B cell (primary cell): ENCODE measurements around the gene CLK4. TPM values are rescaled to one million over a fixed set of nuclear protein-coding genes. Genes with fewer than 3 reads are reported as not detected.

Source experiments
- ATAC-seq: fragments of 200-7000 bp; cut with Tn5 transposase; one replicate; pipeline ENCODE4 v1.10.0; 2021; ENCODE audit warnings: low read depth, mild to moderate bottlenecking, moderate number of reproducible peaks, moderate library complexity
- CTCF ChIA-PET: fragments of 350-600 bp; sonication (Branson Sonifier 250); formaldehyde crosslinking; loops from one replicate; lab custom pipeline; 2021; ENCODE audit warnings: antibody characterized with exemption, inconsistent platforms; lab: Charles Lee
- POLR2A ChIA-PET: fragments of 350-600 bp; sonication (Branson Sonifier 250); formaldehyde crosslinking; loops from one replicate; lab custom pipeline; 2021; ENCODE audit warnings: antibody characterized with exemption; lab: Charles Lee
- DNase-seq: peaks from one replicate; pipeline ENCODE4 v3.0.0; 2013
- H2AFZ ChIP-seq: 2 replicates; pipeline ENCODE4 v1.6.1; 2012; ENCODE audit warnings: mild to moderate bottlenecking, low read depth, low read length; ENCODE audit not compliant: insufficient read depth, poor library complexity, severe bottlenecking
- H3K27ac ChIP-seq, 2 donors: 1 replicate in 1 of 2; 2 replicates in 1 of 2; pipeline ENCODE4 v1.5.1; 2012 to 2013; ENCODE audit warnings: low read length in 2 of 2, mild to moderate bottlenecking in 2 of 2, moderate library complexity in 1 of 2
- H3K27me3 ChIP-seq, 4 experiments: fragments of 200-600 bp in 1 of 4; sonication (generic) in 1 of 4; replicated peaks in 1 of 4; 1 replicate in 2 of 4; 2 replicates in 2 of 4; pipeline versions ENCODE4 v1.6.1 to v1.7.0; 2013 to 2016; ENCODE audit warnings: low read length in 3 of 4, mild to moderate bottlenecking in 2 of 4, mixed read lengths in 1 of 4, moderate library complexity in 1 of 4; ENCODE audit not compliant: insufficient read depth in 4 of 4, control insufficient read depth in 3 of 4; ENCODE audit errors: control extremely low read depth in 1 of 4
- H3K36me3 ChIP-seq, 2 experiments: replicated peaks in 1 of 2; 1 replicate in 1 of 2; 2 replicates in 1 of 2; pipeline versions ENCODE4 v1.6.1 to v1.7.1; 2013; ENCODE audit warnings: low read length in 1 of 2; ENCODE audit not compliant: insufficient read depth in 2 of 2, control insufficient read depth in 1 of 2; ENCODE audit errors: control extremely low read depth in 1 of 2, extremely low read depth in 1 of 2
- H3K4me1 ChIP-seq, 2 donors: fragments of 200-600 bp in 1 of 2; sonication (generic) in 1 of 2; 1 replicate in 1 of 2; 2 replicates in 1 of 2; pipeline versions ENCODE4 v1.5.1 to v1.6.1; 2013 to 2017; ENCODE audit warnings: low read length in 2 of 2; ENCODE audit not compliant: control insufficient read depth in 2 of 2, insufficient read depth in 2 of 2
- H3K4me2 ChIP-seq: replicated peaks from 2 replicates; pipeline ENCODE3; 2012; ENCODE audit warnings: mild to moderate bottlenecking, low read depth, low read length; ENCODE audit not compliant: poor library complexity, severe bottlenecking
- H3K4me3 ChIP-seq, 5 experiments: fragments of 200-600 bp in 1 of 5; sonication (generic) in 1 of 5; 1 replicate in 3 of 5; 2 replicates in 2 of 5; pipeline versions ENCODE4 v1.5.1 to v1.7.0; 2011 to 2016; ENCODE audit warnings: low read length in 4 of 5, mild to moderate bottlenecking in 4 of 5, low read depth in 2 of 5, control low read depth in 1 of 5, moderate library complexity in 1 of 5; ENCODE audit not compliant: insufficient read depth in 1 of 5; ENCODE audit errors: control extremely low read depth in 1 of 5, extremely low read depth in 1 of 5
- H3K79me2 ChIP-seq: fragments of 200-600 bp; sonication (generic); one replicate; pipeline ENCODE4 v1.6.0; 2016; ENCODE audit warnings: low read length; ENCODE audit not compliant: control insufficient read depth, insufficient read depth
- H3K9ac ChIP-seq: fragments of 200-600 bp; sonication (generic); 2 replicates; pipeline ENCODE4 v1.6.1; 2017; ENCODE audit warnings: mild to moderate bottlenecking, low read length, moderate library complexity
- H3K9me3 ChIP-seq, 3 donors: one replicate each; pipeline versions ENCODE4 v1.6.1 to v1.7.1; 2013; ENCODE audit warnings: low read length in 2 of 3; ENCODE audit not compliant: control insufficient read depth in 2 of 3, insufficient read depth in 1 of 3; ENCODE audit errors: control extremely low read depth in 1 of 3
- H4K20me1 ChIP-seq: 2 replicates; pipeline ENCODE4 v1.6.0; 2012; ENCODE audit warnings: mild to moderate bottlenecking, low read length; ENCODE audit not compliant: insufficient read depth, control insufficient read depth, poor library complexity, severe bottlenecking
- H3K27ac Mint-ChIP-seq: one replicate; pipeline ENCODE4 v1.8.0; 2021; ENCODE audit warnings: mixed read lengths
- H3K27me3 Mint-ChIP-seq: one replicate; pipeline ENCODE4 v1.8.0; 2021; ENCODE audit warnings: mixed read lengths
- H3K4me1 Mint-ChIP-seq: one replicate; pipeline ENCODE4 v1.8.0; 2021; ENCODE audit warnings: mixed read lengths
- H3K4me3 Mint-ChIP-seq: one replicate; pipeline ENCODE4 v1.8.0; 2021; ENCODE audit warnings: mixed read lengths
- H3K9me3 Mint-ChIP-seq: one replicate; pipeline ENCODE4 v1.8.0; 2022; ENCODE audit warnings: mixed read lengths; ENCODE audit not compliant: insufficient read depth
- CTCF ChIP-seq: fragments of 200-600 bp; IDR thresholded peaks from one replicate; pipeline ENCODE4 v1.8.0; 2022; ENCODE audit warnings: antibody characterized with exemption, mild to moderate bottlenecking
- EZH2 ChIP-seq: IDR thresholded peaks from 2 replicates; pipeline ENCODE4 v1.6.1; 2012; ENCODE audit warnings: borderline replicate concordance, low read depth, mild to moderate bottlenecking, moderate library complexity, low read length; ENCODE audit not compliant: insufficient read depth, poor library complexity, severe bottlenecking
- WGBS: methylation state at CpG from one replicate; pipeline ENCODE4 v1.1.5; 2013; ENCODE audit warnings: missing lambda C conversion rate; ENCODE audit not compliant: insufficient coverage; 5-methylcytosine and 5-hydroxymethylcytosine counted together
- intact Hi-C: fragments of 100-400 bp; cut with micrococcal nuclease; formaldehyde crosslinking; loops from one replicate; pipeline ENCODE4 v1.10.0; 2022
- polyA minus RNA-seq: library from RNA; depleted of rRNA, polyadenylated mRNA; stranded (reverse); fragments of >200 nt; gene quantifications from 2 replicates; pipeline ENCODE4 v1.2.3, GENCODE V29; 2012
- polyA plus RNA-seq: library from polyadenylated mRNA; depleted of rRNA; stranded (reverse); fragments of >200 nt; gene quantifications from 2 replicates; pipeline ENCODE4 v1.2.3, GENCODE V29; 2012
- total RNA-seq, 2 donors: library from RNA; stranded (reverse); fragments of 120-200 nt in 1 of 2; gene quantifications; 1 replicate in 1 of 2; 2 replicates in 1 of 2; pipeline versions ENCODE4 v1.2.3 to v1.2.4, GENCODE V29; 2013 to 2022

Gene CLK4
- total RNA-seq (119 and 132 TPM in 2 replicates), polyA plus RNA-seq (72.3 and 107 TPM in 2 replicates), polyA minus RNA-seq (53.4 and 107 TPM in 2 replicates)
- 106 TPM for total RNA-seq (2013)

- TF ChIP-seq CTCF = no peak
- no peak for TF ChIP-seq EZH2
- ATAC-seq = peak; percentile 88
- H3K27me3 Mint-ChIP-seq = no peaks in the 10 kb centered on the region
- peak within 1 kb of the TSS; percentile 99 for H3K9ac ChIP-seq
- intact Hi-C loops = loop anchor here (1.0 to 10.0 kb wide), 6 partner anchors 104 to 926 kb away; partner anchors contain the start of genes PHYKPL, RUFY1, ZNF354A and ZNF354B
- peaks cover 0 to 3% (median 0%) of the 10 kb centered on the region in 3 donors for H3K9me3 ChIP-seq
- peaks cover 51% of the 10 kb centered on the region for H3K79me2 ChIP-seq
- no peaks in the 10 kb centered on the region for H3K9me3 Mint-ChIP-seq
- peak; percentile 98 for DNase-seq
- peak within 1 kb of the TSS; percentile 100 for H3K27ac Mint-ChIP-seq
- H3K4me3 Mint-ChIP-seq = peak within 1 kb of the TSS; percentile 99
- H3K36me3 ChIP-seq = peaks cover 8 to 17% of the 10 kb centered on the region in 2 experiments
- H3K4me1 Mint-ChIP-seq = peaks cover 54% of the 10 kb centered on the region
- POLR2A ChIA-PET = interaction anchor here (0.5 to 1.7 kb wide), 5 partner anchors 12 to 997 kb away, joined by 3 to 6 read pairs (median 3); partner anchors contain the start of genes HNRNPH1 and ZNF354A
- peak within 1 kb of the TSS; percentile 96 to 99 for H3K27ac ChIP-seq
- H2AFZ ChIP-seq = peak within 1 kb of the TSS; percentile 94
- H4K20me1 ChIP-seq = peaks cover 28% of the 10 kb centered on the region
- WGBS = under 1% methylated on average over 64 of the region's 79 CpGs
- H3K4me1 ChIP-seq = peaks cover 38 to 42% of the 10 kb centered on the region in 2 donors
- CTCF ChIA-PET = interaction anchor here (0.9 to 1.3 kb wide), 3 partner anchors 11 to 392 kb away, joined by 3 to 4 read pairs (median 4); no protein-coding TSS in a partner anchor
- peak within 1 kb of the TSS; percentile 76 to 98 (median 96) for H3K4me3 ChIP-seq
- peak within 1 kb of the TSS; percentile 72 for H3K4me2 ChIP-seq
- H3K27me3 ChIP-seq = no peaks in the 10 kb centered on the region
Measured at GRCh38 chr5:178626484-178627258, at the start of gene CLK4. Gene CLK4 (minus strand): TSS chr5:178627050. CDS start chr5:178623416, 3,634 bp downstream.
